K562 (cell line): ENCODE measurements around the gene MED31. TPM values are rescaled to one million over a fixed set of nuclear protein-coding genes. Genes with fewer than 3 reads are reported as not detected.

Experiments
- ATAC-seq: fragments of 200-7000 bp; cut with Tn5 transposase; 3 replicates; pipeline ENCODE4 v1.9.1; 2020; ENCODE audit warnings: moderate library complexity
- BruUV-seq: library from RNA; stranded (reverse); fragments of 400-500 nt; replicated peaks from 2 replicates; lab custom pipeline; 2021; lab: Mats Ljungman, UMichigan
- CTCF ChIA-PET: fragments of 300-600 bp; formaldehyde crosslinking; extraction: SDS; loops from one replicate; lab custom pipeline; 2021; ENCODE audit warnings: low intra/inter-chr PET ratio; lab: Yijun Ruan, JAX
- POLR2A ChIA-PET: fragments of 300-600, 350-650 bp; sonication (Branson Sonifier 250); formaldehyde crosslinking; extraction: SDS; loops from one replicate; lab custom pipeline; 2021; ENCODE audit warnings: antibody characterized with exemption, inconsistent platforms; lab: Yijun Ruan, JAX
- DNase-seq, 4 experiments: peaks; one replicate each; pipeline versions ENCODE4 v3.0.0 to v3.0.0-alpha.2; 2011 to 2018; ENCODE audit warnings: low spot score in 3 of 4, mixed read lengths in 3 of 4; ENCODE audit errors: extremely low read depth in 1 of 4
- FAIRE-seq: peaks from 2 replicates; lab custom pipeline; 2011; peaks lifted over from hg19 to GRCh38; lab: Jason Lieb, UNC
- H2AFZ ChIP-seq: 2 replicates; pipeline ENCODE4 v1.6.0; 2011; ENCODE audit warnings: low read depth, low read length, control low read depth, inconsistent platforms
- H3K27ac ChIP-seq: fragments of 200-600 bp; 3 replicates; pipeline ENCODE4 v1.8.0; 2011; ENCODE audit warnings: low read depth, mild to moderate bottlenecking, control low read depth, inconsistent platforms, low read length, moderate library complexity, mixed read lengths; ENCODE audit errors: extremely low read depth
- H3K27me3 ChIP-seq, 2 experiments: fragments of 300-600 bp in 1 of 2; 2 replicates in 1 of 2; 3 replicates in 1 of 2; pipeline versions ENCODE4 v1.6.0 to v1.8.0; 2011; ENCODE audit warnings: inconsistent platforms in 2 of 2, low read length in 2 of 2, mild to moderate bottlenecking in 1 of 2, mixed read lengths in 1 of 2, moderate library complexity in 1 of 2; ENCODE audit not compliant: control insufficient read depth in 2 of 2, insufficient read depth in 2 of 2
- H3K36me3 ChIP-seq: fragments of 300-600 bp; 3 replicates; pipeline ENCODE4 v1.8.0; 2011; ENCODE audit warnings: mild to moderate bottlenecking, low read length, inconsistent platforms; ENCODE audit not compliant: control insufficient read depth, insufficient read depth
- H3K4me1 ChIP-seq, 2 experiments: fragments of 200-600 bp in 1 of 2; replicated peaks in 1 of 2; 2 replicates in 1 of 2; 3 replicates in 1 of 2; pipeline versions ENCODE4 v1.5.1 to v1.8.0; 2011; ENCODE audit warnings: inconsistent platforms in 2 of 2, low read length in 2 of 2, mild to moderate bottlenecking in 1 of 2, mixed read lengths in 1 of 2, moderate library complexity in 1 of 2; ENCODE audit not compliant: control insufficient read depth in 2 of 2, insufficient read depth in 2 of 2
- H3K4me2 ChIP-seq: 2 replicates; pipeline ENCODE4 v1.6.1; 2011; ENCODE audit warnings: low read length, control low read depth, inconsistent platforms, mixed read lengths; ENCODE audit not compliant: insufficient read depth
- H3K4me3 ChIP-seq: fragments of 200-600 bp; sonication (generic), shearing (Covaris generic); 2 replicates; pipeline ENCODE4 v1.5.1; 2016; ENCODE audit warnings: control low read depth, inconsistent platforms
- H3K79me2 ChIP-seq: fragments of 200-600 bp; 3 replicates; pipeline ENCODE4 v1.8.0; 2011; ENCODE audit warnings: low read length, inconsistent platforms; ENCODE audit not compliant: control insufficient read depth, insufficient read depth
- H3K9ac ChIP-seq, 2 experiments: 2 replicates each; pipeline versions ENCODE4 v1.6.0 to v1.6.1; 2011; ENCODE audit warnings: low read depth in 2 of 2, low read length in 2 of 2, control low read depth in 1 of 2, inconsistent platforms in 1 of 2, mild to moderate bottlenecking in 1 of 2, mixed read lengths in 1 of 2; ENCODE audit not compliant: insufficient read depth in 1 of 2
- H3K9me1 ChIP-seq: one replicate; pipeline ENCODE4 v1.6.0; 2011; ENCODE audit warnings: inconsistent platforms, mild to moderate bottlenecking, low read length, moderate library complexity; ENCODE audit not compliant: control insufficient read depth, insufficient read depth
- H3K9me3 ChIP-seq: replicated peaks from 2 replicates; pipeline ENCODE4 v1.5.1; 2011; ENCODE audit warnings: low read depth, low read length, inconsistent platforms; ENCODE audit not compliant: control insufficient read depth, insufficient read depth
- H4K20me1 ChIP-seq: replicated peaks from 2 replicates; pipeline ENCODE4 v1.6.1; 2011; ENCODE audit warnings: low read length, inconsistent platforms, mixed read lengths; ENCODE audit not compliant: control insufficient read depth, insufficient read depth
- C11orf30 ChIP-seq: fragments of 450-650 bp; IDR thresholded peaks from 2 replicates; pipeline ENCODE4 v1.6.1; 2016; ENCODE audit warnings: low read depth, mild to moderate bottlenecking
- CBX2 ChIP-seq: fragments of 200-600 bp; sonication (generic); IDR thresholded peaks from one replicate; pipeline ENCODE4 v1.6.1; 2012; ENCODE audit warnings: mild to moderate bottlenecking, low read length, inconsistent platforms; ENCODE audit not compliant: insufficient read depth, poor library complexity, severe bottlenecking
- DACH1 ChIP-seq: fragments of 450-650 bp; IDR thresholded peaks from 2 replicates; pipeline ENCODE4 v1.6.1; 2018; ENCODE audit not compliant: partially characterized antibody
- ERF ChIP-seq: fragments of 450-650 bp; formaldehyde crosslinking; IDR thresholded peaks from 2 replicates; pipeline ENCODE4 v1.4.0; 2020; ENCODE audit warnings: mild to moderate bottlenecking, mixed read lengths
- ESRRA ChIP-seq: fragments of 450-650 bp; IDR thresholded peaks from 2 replicates; pipeline ENCODE4 v1.6.1; 2014; ENCODE audit warnings: low read depth, mild to moderate bottlenecking, moderate library complexity, borderline replicate concordance
- HMBOX1 ChIP-seq: sonication (generic); IDR thresholded peaks from 2 replicates; pipeline ENCODE4 v1.6.1; 2016
- MEF2A ChIP-seq: IDR thresholded peaks from 2 replicates; pipeline ENCODE4 v1.6.1; 2011; ENCODE audit warnings: low read depth, mild to moderate bottlenecking, low read length, moderate library complexity; ENCODE audit not compliant: control insufficient read depth
- NFE2 ChIP-seq: IDR thresholded peaks from 2 replicates; pipeline ENCODE4 v1.6.1; 2014; ENCODE audit warnings: antibody characterized with exemption, low read depth
- PBX2 ChIP-seq, 2 experiments: IDR thresholded peaks in 1 of 2; conservative IDR thresholded peaks in 1 of 2; 2 replicates each; pipeline ENCODE4 v1.6.1; 2016; ENCODE audit warnings: low read depth in 2 of 2, mild to moderate bottlenecking in 1 of 2, missing compliant biosample characterization in 1 of 2, missing genetic modification characterization in 1 of 2, moderate library complexity in 1 of 2
- PCBP1 ChIP-seq: fragments of 200-400 bp; formaldehyde crosslinking; IDR thresholded peaks from 2 replicates; pipeline ENCODE4 v1.6.1; 2018; ENCODE audit warnings: mild to moderate bottlenecking, low read depth, low read length; ENCODE audit not compliant: poor library complexity, severe bottlenecking
- PYGO2 ChIP-seq: fragments of 450-650 bp; IDR thresholded peaks from 2 replicates; pipeline ENCODE4 v1.6.1; 2016; ENCODE audit warnings: mild to moderate bottlenecking, missing genetic modification characterization, moderate library complexity, missing compliant biosample characterization
- STAT5B ChIP-seq: fragments of 250-450 bp; sonication (Bioruptor Pico); IDR thresholded peaks from 2 replicates; pipeline ENCODE4 v1.8.0; 2021; ENCODE audit warnings: mild to moderate bottlenecking, inconsistent platforms
- TCF7L2 ChIP-seq: fragments of 150-350 bp; IDR thresholded peaks from 2 replicates; pipeline ENCODE4 v1.6.1; 2016; ENCODE audit warnings: low read depth, mild to moderate bottlenecking, low read length, moderate library complexity
- TRIM28 ChIP-seq: fragments of 450-650 bp; IDR thresholded peaks from 2 replicates; pipeline ENCODE4 v1.6.1; 2017
- USF1 ChIP-seq: sonication (generic); formaldehyde crosslinking; IDR thresholded peaks from 2 replicates; pipeline ENCODE4 v1.9.0; 2022; ENCODE audit warnings: mild to moderate bottlenecking, missing genetic modification reagents
- ZNF175 ChIP-seq: fragments of 200-800 bp; sonication (Bioruptor generic); IDR thresholded peaks from 2 replicates; pipeline ENCODE4 v1.6.1; 2016; ENCODE audit warnings: low read depth, mild to moderate bottlenecking, missing genetic modification characterization, missing compliant biosample characterization
- ZNF584 ChIP-seq: fragments of 200-800 bp; sonication (Bioruptor generic); IDR thresholded peaks from 2 replicates; pipeline ENCODE4 v1.6.1; 2016; ENCODE audit warnings: low read depth, mild to moderate bottlenecking, missing genetic modification characterization, missing compliant biosample characterization
- WGBS: fragments of 100-300 bp; shearing (Covaris generic); methylation state at CpG from one replicate; pipeline ENCODE4 v1.1.6; 2016; ENCODE audit warnings: low coverage, mixed read lengths; ENCODE audit not compliant: insufficient coverage; ENCODE audit errors: missing lambda C conversion rate; 5-methylcytosine and 5-hydroxymethylcytosine counted together
- in situ Hi-C: fragments of 300-500 bp; cut with MboI; formaldehyde crosslinking; loops from 4 replicates; pipeline ENCODE4 v1.15.0; 2018; ENCODE audit warnings: inconsistent platforms, mixed read lengths
- intact Hi-C: fragments of 100-400 bp; cut with micrococcal nuclease; formaldehyde crosslinking; loops from 2 replicates; pipeline ENCODE4 v1.14.2; 2022
- polyA plus RNA-seq, 8 experiments: library from polyadenylated mRNA; depleted of rRNA in 4 of 8; stranded (reverse) in 5 of 8; unstranded in 3 of 8; fragments of >200 nt; fragmentation: Nextera tagmentation in 2 of 8; fragmentation: Illumina TruSeq in 1 of 8; extraction: Ambion mirVana in 2 of 8; extraction: Trizol in 1 of 8; gene quantifications; 2 replicates each; pipeline versions ENCODE4 v1.2.1 to v1.2.3, GENCODE V29; 2011 to 2014; ENCODE audit warnings: inconsistent platforms in 1 of 8, missing spikeins in 1 of 8
- total RNA-seq, 7 experiments: library from RNA; depleted of rRNA in 6 of 7; stranded (reverse); fragments of >200 nt in 6 of 7; fragmentation: Illumina TruSeq in 2 of 7; extraction: Trizol in 2 of 7; gene quantifications; 2 replicates each; pipeline versions ENCODE4 v1.2.1 to v1.2.3, GENCODE V29; 2011 to 2021; ENCODE audit warnings: low replicate concordance in 1 of 7

MED31 gene
- total and polyA plus RNA-seq, 9 of the 15 experiments (the other 6 are each of a cell fraction or from before 2014, with no cell fraction given) = 6.4 to 39.9 (median 14.6) TPM

- TF ChIP-seq HMBOX1 = no peak
- TF ChIP-seq ESRRA = no peak
Observed at GRCh38 chr17:6674586-6674985, 23.2 kb upstream of the MED31 start (continued).

GRCh38 chr17:6671431-6671830 lies 20.0 kb upstream of the MED31 start:
- Histone ChIP-seq H3K9me1 (no peaks in the 10 kb centered on the region), H3K4me2 (no peak overlapping the region), H3K9ac (no peak overlapping the region), H3K4me1 (no peaks in the 10 kb centered on the region; a peak in 1 of 5 replicates), H3K27ac (no peak overlapping the region), H3K79me2 (no peaks in the 10 kb centered on the region), H2AFZ (no peak overlapping the region), H3K4me3 (no peak overlapping the region), H3K27me3 (peaks cover 8 to 51% of the 10 kb centered on the region in 2 experiments; a peak in 4 of 5 replicates), H3K36me3 (no peaks in the 10 kb centered on the region), H3K9me3 (no peaks in the 10 kb centered on the region), H4K20me1 (no peaks in the 10 kb centered on the region)
- WGBS = 0% methylated on average over 4 of the region's 7 CpGs
- DNase-seq (no peak), FAIRE-seq (no peak), ATAC-seq (no peak)
- intact Hi-C loops (no loop called here), in situ Hi-C loops (no loop called here)
- ChIA-PET CTCF (no interaction called here), POLR2A (interaction anchor here (0.6 kb wide), 1 partner anchor 84 kb away, joined by 3 read pairs; no protein-coding TSS in a partner anchor)
- no TSS peak for BruUV-seq
- TF ChIP-seq MEF2A (no peak), NFE2 (no peak), TRIM28 (no peak), ERF (CRISPR knock-in tag) (no peak), ZNF584 (CRISPR knock-in tag) (no peak), ZNF175 (CRISPR knock-in tag) (no peak), CBX2 (no peak), PYGO2 (tag) (no peak), PCBP1 (no peak), C11orf30 (no peak), TCF7L2 (no peak), USF1 (CRISPR knock-in tag) (no peak), STAT5B (CRISPR knock-in tag) (no peak), PBX2 (CRISPR knock-in tag; IDR thresholded peaks at IDR 0.05; ENCODE audit: low read depth) (no peak), PBX2 (tag; conservative IDR thresholded peaks at IDR 0.05; ENCODE audit: low read depth) (no peak), DACH1 (no peak)
